ENCODE data around the gene MLC1.

MLC1 gene

GRCh38 chr22:50070366-50070765, 14.9 kb downstream of the MLC1 start:
- TF ChIP-seq ZNF384 (IDR thresholded peaks at IDR 0.05) (no peak), FOXM1 (IDR thresholded peaks at IDR 0.05; ENCODE audit: borderline replicate concordance) (no peak), SP1 (IDR thresholded peaks at IDR 0.05) (no peak), PKNOX1 (IDR thresholded peaks at IDR 0.05) (no peak), BHLHE40 (IDR thresholded peaks at IDR 0.05; ENCODE audit: borderline replicate concordance) (no peak), NFRKB (IDR thresholded peaks at IDR 0.05) (no peak)
- no peak for DNase-seq (ENCODE audit: extremely low spot score)
- POLR2A ChIA-PET: no interaction called here
- CTCF ChIA-PET: no interaction called here

GRCh38 chr22:50068096-50068495, 17.1 kb downstream of the MLC1 start:
- ChIA-PET CTCF (interaction anchor here (1.0 kb wide), 1 partner anchor 38 kb away, joined by 3 read pairs; no protein-coding TSS in a partner anchor), POLR2A (interaction anchor here (1.0 kb wide), 1 partner anchor 9 kb away, joined by 3 read pairs; no protein-coding TSS in a partner anchor)

GRCh38 chr22:50067244-50067643, 18.0 kb downstream of the MLC1 start:
- ChIA-PET CTCF (interaction anchor here (0.6 to 1.0 kb wide), 2 partner anchors 37 to 87 kb away, joined by 3 read pairs; no protein-coding TSS in a partner anchor), POLR2A (interaction anchor here (1.0 kb wide), 1 partner anchor 8 kb away, joined by 3 read pairs; no protein-coding TSS in a partner anchor)
- no peak for DNase-seq (ENCODE audit: extremely low spot score)
- no peak for TF ChIP-seq FOXM1 (IDR thresholded peaks at IDR 0.05; ENCODE audit: borderline replicate concordance)
- no peak for TF ChIP-seq HDGF (IDR thresholded peaks at IDR 0.05; ENCODE audit: borderline replicate concordance)
- TF ChIP-seq BHLHE40 (IDR thresholded peaks at IDR 0.05; ENCODE audit: borderline replicate concordance): no peak
- no peak for TF ChIP-seq L3MBTL2 (conservative IDR thresholded peaks at IDR 0.05)
- TF ChIP-seq LEF1 (IDR thresholded peaks at IDR 0.05; ENCODE audit: borderline replicate concordance): no peak
- no peak for TF ChIP-seq ARNT (IDR thresholded peaks at IDR 0.05)
- TF ChIP-seq TARDBP (IDR thresholded peaks at IDR 0.05): no peak
- TF ChIP-seq SP1 (IDR thresholded peaks at IDR 0.05): no peak
- TF ChIP-seq ELF4 (IDR thresholded peaks at IDR 0.05): no peak
- TF ChIP-seq CTBP1 (IDR thresholded peaks at IDR 0.05; ENCODE audit: borderline replicate concordance): no peak

More at GRCh38 chr22:50068096-50068495, 17.1 kb downstream of the MLC1 start:
- no peak for TF ChIP-seq ELF4 (IDR thresholded peaks at IDR 0.05)
- TF ChIP-seq CTBP1 (IDR thresholded peaks at IDR 0.05; ENCODE audit: borderline replicate concordance): no peak
- TF ChIP-seq TARDBP (IDR thresholded peaks at IDR 0.05): no peak
- TF ChIP-seq SUZ12 (IDR thresholded peaks at IDR 0.05): no peak
- TF ChIP-seq FOXK2 (IDR thresholded peaks at IDR 0.05): no peak
- no peak for TF ChIP-seq FOXM1 (IDR thresholded peaks at IDR 0.05; ENCODE audit: borderline replicate concordance)
- no peak for TF ChIP-seq FOXA1 (IDR thresholded peaks at IDR 0.05)
- TF ChIP-seq NFRKB (IDR thresholded peaks at IDR 0.05): no peak
- TF ChIP-seq PKNOX1 (IDR thresholded peaks at IDR 0.05): no peak
- TF ChIP-seq L3MBTL2 (conservative IDR thresholded peaks at IDR 0.05): no peak
- TF ChIP-seq ARNT (IDR thresholded peaks at IDR 0.05): no peak
- TF ChIP-seq SP1 (IDR thresholded peaks at IDR 0.05): no peak
- DNase-seq (ENCODE audit: extremely low spot score): no peak

DNA sequence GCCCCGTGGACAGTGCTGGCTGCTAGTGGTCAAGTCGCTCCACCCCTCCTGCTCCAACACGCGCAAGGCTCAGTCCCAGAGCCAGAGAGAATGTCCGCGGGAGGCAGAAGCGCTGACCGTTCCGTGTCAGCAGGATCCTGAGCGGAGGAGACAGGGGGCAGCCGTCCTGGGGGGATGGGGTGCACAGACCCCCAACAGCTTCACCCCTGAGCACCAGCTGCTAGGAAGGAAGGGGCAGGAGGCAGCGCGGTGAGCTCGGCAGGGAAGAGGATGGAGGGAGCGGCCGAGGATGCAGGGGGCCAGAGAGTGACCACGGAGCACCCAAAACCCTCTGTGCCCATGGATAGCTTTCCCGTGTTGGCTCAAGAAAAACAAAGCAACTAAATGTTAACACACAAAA, 20.8 kb downstream of the MLC1 start:
- ChIA-PET CTCF (interaction anchor here (1.7 kb wide), 1 partner anchor 34 kb away, joined by 4 read pairs; no protein-coding TSS in a partner anchor), POLR2A (no interaction called here)
- TF ChIP-seq HDGF (IDR thresholded peaks at IDR 0.05; ENCODE audit: borderline replicate concordance): no peak
- TF ChIP-seq TARDBP (IDR thresholded peaks at IDR 0.05): no peak
- no peak for TF ChIP-seq NFRKB (IDR thresholded peaks at IDR 0.05)
- TF ChIP-seq FOXK2 (IDR thresholded peaks at IDR 0.05): no peak
- TF ChIP-seq SP1 (IDR thresholded peaks at IDR 0.05): no peak
- no peak for TF ChIP-seq CTBP1 (IDR thresholded peaks at IDR 0.05; ENCODE audit: borderline replicate concordance)
- DNase-seq (ENCODE audit: extremely low spot score): no peak

GRCh38 chr22:50063589-50064393, 21.4 kb downstream of the MLC1 start:
- TF ChIP-seq HDGF (IDR thresholded peaks at IDR 0.05; ENCODE audit: borderline replicate concordance) (no peak), L3MBTL2 (conservative IDR thresholded peaks at IDR 0.05) (no peak), BHLHE40 (IDR thresholded peaks at IDR 0.05; ENCODE audit: borderline replicate concordance) (no peak), ELF4 (IDR thresholded peaks at IDR 0.05) (no peak), CTBP1 (IDR thresholded peaks at IDR 0.05; ENCODE audit: borderline replicate concordance) (no peak), SP1 (IDR thresholded peaks at IDR 0.05) (no peak), FOXM1 (IDR thresholded peaks at IDR 0.05; ENCODE audit: borderline replicate concordance) (no peak), TARDBP (IDR thresholded peaks at IDR 0.05) (no peak), PKNOX1 (IDR thresholded peaks at IDR 0.05) (no peak), SUZ12 (IDR thresholded peaks at IDR 0.05) (no peak)
- POLR2A ChIA-PET: no interaction called here
- CTCF ChIA-PET: no interaction called here
- DNase-seq (ENCODE audit: extremely low spot score): no peak

- ChIA-PET POLR2A (no interaction called here), CTCF (no interaction called here)
- DNase-seq (ENCODE audit: extremely low spot score): no peak
- no peak for TF ChIP-seq NFRKB (IDR thresholded peaks at IDR 0.05)
- no peak for TF ChIP-seq TARDBP (IDR thresholded peaks at IDR 0.05)
- TF ChIP-seq FOXA1 (IDR thresholded peaks at IDR 0.05): no peak
- no peak for TF ChIP-seq BHLHE40 (IDR thresholded peaks at IDR 0.05; ENCODE audit: borderline replicate concordance)
- TF ChIP-seq HDGF (IDR thresholded peaks at IDR 0.05; ENCODE audit: borderline replicate concordance): no peak
- TF ChIP-seq SP1 (IDR thresholded peaks at IDR 0.05): no peak
- no peak for TF ChIP-seq SUZ12 (IDR thresholded peaks at IDR 0.05)
- TF ChIP-seq PKNOX1 (IDR thresholded peaks at IDR 0.05): no peak
- TF ChIP-seq FOXK2 (IDR thresholded peaks at IDR 0.05): no peak
- no peak for TF ChIP-seq ZNF384 (IDR thresholded peaks at IDR 0.05)
Measured at GRCh38 chr22:50062509-50063135, 22.6 kb downstream of the MLC1 start.
